Measurements from ENCODE around the gene MIEF1.

MIEF1 gene

DNA sequence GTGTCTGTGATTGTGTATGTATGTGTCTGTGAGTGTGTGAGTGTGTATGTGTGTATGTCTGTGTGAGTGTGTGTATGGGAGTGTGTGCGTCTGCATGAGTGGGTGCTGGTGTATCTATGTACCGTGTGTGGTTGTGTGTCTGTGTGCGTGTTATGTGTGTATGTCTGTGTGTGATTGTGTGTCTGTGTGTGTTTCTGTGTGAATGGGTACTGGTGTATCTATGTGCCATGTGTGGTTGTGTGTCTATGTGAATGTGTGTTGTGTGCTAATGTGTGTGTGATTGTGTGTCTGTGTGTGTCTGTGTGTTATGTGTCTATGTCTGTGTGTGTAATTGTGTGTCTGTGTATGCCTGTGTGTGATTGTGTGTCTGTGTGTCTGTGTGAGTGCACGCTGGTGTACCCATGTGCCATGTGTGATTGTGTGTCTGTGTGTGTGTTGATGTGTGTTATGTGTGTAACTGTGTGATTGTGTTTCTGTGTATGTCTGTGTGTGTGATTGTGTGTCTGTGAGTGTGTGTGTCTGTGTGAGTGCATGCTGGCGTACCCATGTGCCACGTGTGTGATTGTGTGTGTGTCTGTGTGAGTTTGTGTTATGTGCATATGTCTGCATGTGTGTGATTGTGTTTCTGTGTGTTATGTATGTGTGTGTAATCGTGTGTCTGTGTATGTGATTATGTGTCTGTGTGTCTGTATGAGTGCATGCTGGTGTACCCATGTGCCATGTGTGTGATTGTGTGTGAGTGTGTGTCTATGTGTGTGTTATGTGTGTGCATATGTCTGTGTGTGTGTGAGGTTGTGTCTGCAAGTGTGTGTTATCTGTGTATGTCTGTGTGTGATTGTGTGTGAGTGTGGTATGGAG is 61.7 kb downstream of the MIEF1 start:
- DNase-seq: no peak

DNA sequence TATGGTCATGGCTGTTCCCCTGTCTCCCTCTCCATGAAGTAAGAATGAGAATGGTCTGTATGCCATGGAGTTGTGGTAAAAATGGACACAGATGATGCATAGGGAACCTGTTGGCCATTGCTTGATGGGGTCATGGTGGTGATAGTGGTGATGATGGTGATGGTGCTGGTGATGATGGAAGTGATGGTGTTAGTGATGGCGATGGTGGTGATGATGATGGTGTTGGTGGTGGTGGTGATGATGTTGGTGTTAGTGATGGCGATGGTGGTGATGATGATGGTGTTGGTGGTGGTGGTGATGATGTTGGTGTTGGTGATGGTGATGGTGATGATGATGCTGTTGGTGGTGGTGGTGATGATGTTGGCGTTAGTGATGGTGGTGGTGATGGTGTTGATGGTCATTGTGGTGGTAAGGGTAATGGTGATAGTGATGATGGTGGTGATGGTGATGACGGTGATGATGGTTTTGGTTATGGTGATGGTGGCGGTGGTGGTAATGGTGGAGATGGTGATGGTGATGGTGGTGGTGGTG is 63.4 kb downstream of the MIEF1 start:
- no peak for DNase-seq

DNA sequence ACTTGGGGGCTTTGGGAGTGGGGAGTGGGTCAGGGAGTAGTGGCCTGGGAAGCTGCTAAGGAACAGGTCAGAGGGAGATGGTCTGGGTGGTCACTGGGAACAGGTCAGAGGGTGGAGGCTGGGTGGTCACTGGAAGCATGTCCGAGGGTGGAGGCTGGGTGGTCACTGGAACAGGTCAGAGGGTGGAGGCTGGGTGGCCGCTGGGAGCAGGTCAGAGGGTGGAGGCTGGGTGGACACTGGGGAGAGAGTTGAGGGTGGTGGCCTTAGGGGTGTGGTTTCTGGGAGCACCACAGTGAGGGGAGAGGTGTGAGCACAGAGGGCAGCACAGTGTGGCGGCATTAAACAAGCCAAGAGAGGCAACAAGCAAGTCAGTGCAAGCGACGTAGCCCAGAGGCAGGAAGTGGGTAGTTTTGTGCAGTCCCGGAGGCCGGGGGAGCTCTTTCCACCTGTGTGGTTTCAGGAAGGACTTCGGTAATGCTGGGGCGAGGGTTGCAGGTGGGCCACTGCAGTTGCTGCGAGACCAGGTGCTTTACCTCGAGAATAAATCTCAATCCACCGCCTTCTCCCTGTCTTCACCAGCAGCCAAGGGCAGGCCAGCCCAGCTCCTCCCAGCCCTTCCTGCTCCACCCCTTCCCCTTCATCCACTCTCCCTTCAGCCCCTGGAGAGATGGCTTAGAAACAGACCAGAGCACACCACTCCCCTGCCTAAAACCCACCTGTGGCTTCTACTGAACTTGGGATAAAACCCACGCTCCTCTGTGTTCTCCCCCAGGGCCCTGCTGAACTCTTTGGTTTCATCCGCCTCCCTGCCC is 65.3 kb downstream of the MIEF1 start:
- DNase-seq: peak; percentile 39 to 51
